ENCODE data around the gene SELENOW.
"Not testable (repeated sequence)": the region's sequence is repeated elsewhere in the genome, so short reads cannot be mapped to it uniquely, and the experiment has no call there.

SELENOW gene

GRCh38 chr19:47756953-47757608 lies 21.4 kb upstream of the SELENOW start:
- DNase-seq = no peak

- no peak for DNase-seq
These were observed 20.7 kb upstream of the SELENOW start for GRCh38 chr19:47757617-47758442.

GRCh38 chr19:47758443-47758804 lies 20.1 kb upstream of the SELENOW start:
- DNase-seq = no peak

- no peak for DNase-seq
These were observed 17.9 kb upstream of the SELENOW start for GRCh38 chr19:47760632-47760999.

- no peak for DNase-seq
These were observed 16.9 kb upstream of the SELENOW start for GRCh38 chr19:47761566-47761965.

GRCh38 chr19:47762151-47762550 lies 16.4 kb upstream of the SELENOW start:
- DNase-seq = no peak

GRCh38 chr19:47762615-47763308 lies 15.7 kb upstream of the SELENOW start:
- DNase-seq = no peak

GRCh38 chr19:47764705-47765104 lies 13.8 kb upstream of the SELENOW start:
- not testable (repeated sequence) for DNase-seq

GRCh38 chr19:47765523-47766358 lies 12.8 kb upstream of the SELENOW start:
- DNase-seq = no peak

GRCh38 chr19:47766359-47766620 lies 12.2 kb upstream of the SELENOW start:
- no peak for DNase-seq

- DNase-seq = no peak
These were observed 11.8 kb upstream of the SELENOW start for GRCh38 chr19:47766670-47767069.

- no peak for DNase-seq
These were observed 11.2 kb upstream of the SELENOW start for GRCh38 chr19:47767349-47767748.

GRCh38 chr19:47768604-47769003 lies 9.9 kb upstream of the SELENOW start:
- no peak for DNase-seq

GRCh38 chr19:47769534-47769933 lies 9.0 kb upstream of the SELENOW start:
- no peak for DNase-seq

- not testable (repeated sequence) for DNase-seq
These were observed 7.2 kb upstream of the SELENOW start for GRCh38 chr19:47771291-47771690.

GRCh38 chr19:47776568-47776967 lies 1.9 kb upstream of the SELENOW start:
- DNase-seq = no peak

- DNase-seq = not testable (repeated sequence)
These were observed 1.1 kb upstream of the SELENOW start for GRCh38 chr19:47777245-47778048.

GRCh38 chr19:47778954-47779351 lies 450 bp downstream of the SELENOW start:
- no peak for DNase-seq

GRCh38 chr19:47779524-47780214 lies 1.2 kb downstream of the SELENOW start:
- DNase-seq = no peak

- no peak for DNase-seq
These were observed 1.7 kb downstream of the SELENOW start for GRCh38 chr19:47780215-47780551.

GRCh38 chr19:47781590-47782262 lies 3.2 kb downstream of the SELENOW start:
- no peak for DNase-seq

Measured in activated gamma-delta T cell (primary cell).